Right lobe of liver (tissue), 6 donors: Measurements from ENCODE around the gene PAK5. TPM values are rescaled to one million over a fixed set of nuclear protein-coding genes. Genes with fewer than 3 reads are reported as not detected.
A peak's percentile ranks its signal among the peaks of the same experiment; 100 is the strongest.

Experiments
- ATAC-seq, 4 donors: fragments of 200-7000 bp; cut with Tn5 transposase; one replicate each; pipeline ENCODE4 v1.9.1; 2020; ENCODE audit warnings: mild to moderate bottlenecking in 4 of 4, moderate library complexity in 4 of 4
- DNase-seq, 3 donors: peaks; one replicate each; pipeline ENCODE4 v3.0.0-alpha.2; 2020
- H3K27ac ChIP-seq, 3 donors: fragments of 200-600 bp; one replicate each; pipeline ENCODE4 v1.8.0; 2022
- H3K27me3 ChIP-seq, 2 donors: fragments of 200-600 bp; one replicate each; pipeline ENCODE4 v1.8.0; 2022
- H3K36me3 ChIP-seq, 4 donors: fragments of 200-600 bp; sonication (generic) in 1 of 4; one replicate each; pipeline versions ENCODE4 v1.5.1 to v1.8.0; 2017 to 2022; ENCODE audit warnings: control low read depth in 1 of 4
- H3K4me1 ChIP-seq, 4 donors: fragments of 200-600 bp; sonication (generic) in 1 of 4; one replicate each; pipeline versions ENCODE4 v1.5.1 to v1.8.0; 2017 to 2022; ENCODE audit warnings: control low read depth in 1 of 4
- H3K4me3 ChIP-seq, 3 donors: fragments of 200-600 bp; one replicate each; pipeline ENCODE4 v1.8.0; 2022
- H3K9me3 ChIP-seq, 4 donors: fragments of 200-600 bp; sonication (generic) in 1 of 4; one replicate each; pipeline versions ENCODE4 v1.5.1 to v1.8.0; 2017 to 2022; ENCODE audit warnings: control low read depth in 1 of 4
- CTCF ChIP-seq, 4 donors: fragments of 200-600 bp in 3 of 4; fragments of 450-650 bp in 1 of 4; IDR thresholded peaks; one replicate each; pipeline versions ENCODE4 v1.5.1 to v1.8.0; 2016 to 2022; ENCODE audit warnings: antibody characterized with exemption in 4 of 4, mild to moderate bottlenecking in 2 of 4
- POLR2A ChIP-seq: fragments of 450-650 bp; IDR thresholded peaks from one replicate; pipeline ENCODE4 v1.6.1; 2017; ENCODE audit warnings: antibody characterized with exemption, mild to moderate bottlenecking
- WGBS: methylation state at CpG from one replicate; pipeline ENCODE4 v1.1.6; 2018; ENCODE audit warnings: low coverage, low lambda C conversion rate; ENCODE audit not compliant: insufficient coverage; ENCODE audit errors: missing lambda C conversion rate; 5-methylcytosine and 5-hydroxymethylcytosine counted together
- intact Hi-C, 2 donors: fragments of 100-400 bp; cut with DNase I; formaldehyde crosslinking; loops; one replicate each; pipeline versions ENCODE4 v1.11.2 to v1.14.1; 2022
- total RNA-seq, 6 experiments: library from RNA; depleted of rRNA in 2 of 6; stranded (reverse); fragments of >200 nt in 2 of 6; fragmentation: NEBNext Ultra II Directional in 3 of 6; extraction: Animal tissue kit (Norgen Biotek cat#: 25700) in 3 of 6; gene quantifications; one replicate each; pipeline versions ENCODE4 v1.1.0 to v1.2.4, GENCODE V29; 2016 to 2023
- donor health status: DM: no; HTN: yes; CAD: no.
- donor health status: DM: no; HTN: no; CAD: no.
- donor health status: DM: no; HTN: no; CAD: no.
- donor health status: DM: no; HTN: yes; CAD: no.
- donor health status: DM: no; HTN: yes; CAD: no.

The PAK5 gene
- total RNA-seq, 6 experiments from 2014 or later, result 0.05 to 0.07 TPM; not detected in 4

- Histone ChIP-seq H3K9me3 (no peaks in the 10 kb centered on the region), H3K4me3 (no peak overlapping the region), H3K27me3 (no peaks in the 10 kb centered on the region), H3K27ac (no peak overlapping the region), H3K36me3 (no peaks in the 10 kb centered on the region), H3K4me1 (no peaks in the 10 kb centered on the region)
- TF ChIP-seq POLR2A, result no peak
- no peak for TF ChIP-seq CTCF (IDR thresholded peaks at IDR 0.05)
- ATAC-seq (no peak), DNase-seq (no peak)
- WGBS, result 48% methylated on average over 2 of the region's 2 CpGs
- intact Hi-C loops, result no loop called here
Measured at GRCh38 chr20:9628589-9628988, 210.3 kb downstream of the PAK5 start.

GRCh38 chr20:9628141-9628540 lies 210.7 kb downstream of the PAK5 start:
- DNase-seq, result no peak
- H3K4me1 ChIP-seq, result no peaks in the 10 kb centered on the region
- no peak for ATAC-seq
- no peak overlapping the region for H3K27ac ChIP-seq
- no peaks in the 10 kb centered on the region for H3K36me3 ChIP-seq
- TF ChIP-seq CTCF (IDR thresholded peaks at IDR 0.05), result no peak
- TF ChIP-seq POLR2A, result no peak
- intact Hi-C loops, result no loop called here
- no peaks in the 10 kb centered on the region for H3K9me3 ChIP-seq
- no peaks in the 10 kb centered on the region for H3K27me3 ChIP-seq
- H3K4me3 ChIP-seq, result no peak overlapping the region

- H3K27ac ChIP-seq, result no peak overlapping the region
- 67% methylated on average over 1 of the region's 3 CpGs for WGBS
- ATAC-seq (no peak), DNase-seq (no peak)
- no peaks in the 10 kb centered on the region for H3K27me3 ChIP-seq
- intact Hi-C loops, result no loop called here
- no peak for TF ChIP-seq POLR2A
- no peak for TF ChIP-seq CTCF (IDR thresholded peaks at IDR 0.05)
- no peak overlapping the region for H3K4me3 ChIP-seq
- H3K36me3 ChIP-seq, result no peaks in the 10 kb centered on the region
- H3K9me3 ChIP-seq, result no peaks in the 10 kb centered on the region
- no peaks in the 10 kb centered on the region for H3K4me1 ChIP-seq
Measured at GRCh38 chr20:9627219-9627618, 211.7 kb downstream of the PAK5 start.

GRCh38 chr20:9626357-9626756 lies 212.5 kb downstream of the PAK5 start:
- H3K4me1 ChIP-seq, result no peaks in the 10 kb centered on the region
- no peaks in the 10 kb centered on the region for H3K36me3 ChIP-seq
- DNase-seq (no peak), ATAC-seq (peak in 2 of 4 donors; percentile 33 to 41)
- H3K27me3 ChIP-seq, result no peaks in the 10 kb centered on the region
- WGBS, result 44% methylated on average over 3 of the region's 3 CpGs
- H3K9me3 ChIP-seq, result no peaks in the 10 kb centered on the region
- no peak overlapping the region for H3K4me3 ChIP-seq
- TF ChIP-seq POLR2A (no peak), CTCF (IDR thresholded peaks at IDR 0.05) (no peak)
- no peak overlapping the region for H3K27ac ChIP-seq
- intact Hi-C loops, result no loop called here

- Histone ChIP-seq H3K36me3 (no peaks in the 10 kb centered on the region), H3K4me3 (no peak overlapping the region), H3K27ac (no peak overlapping the region), H3K4me1 (peaks cover 0 to 2% (median 0%) of the 10 kb centered on the region in 4 donors), H3K9me3 (no peaks in the 10 kb centered on the region), H3K27me3 (no peaks in the 10 kb centered on the region)
- intact Hi-C loops, result loop anchor here in 1 of 2 donors (10.0 kb wide), 1 partner anchor 203 kb away; no protein-coding TSS in a partner anchor
- ATAC-seq (peak; percentile 35 to 71 (median 41)), DNase-seq (no peak)
- 42% methylated on average over 5 of the region's 5 CpGs for WGBS
- peak in 3 of 4 donors; percentile 14 to 29 (median 26) for TF ChIP-seq CTCF (IDR thresholded peaks at IDR 0.05)
- TF ChIP-seq POLR2A, result no peak
Measured at GRCh38 chr20:9617940-9618339, 220.9 kb downstream of the PAK5 start.
